Uterus (tissue), 4 donors: ENCODE measurements around the gene ITSN2. TPM values are rescaled to one million over a fixed set of nuclear protein-coding genes. Genes with fewer than 3 reads are reported as not detected.

Source experiments
- DNase-seq, 2 donors: peaks; one replicate each; pipeline ENCODE4 v3.0.0-alpha.2; 2019 to 2020
- H3K27ac ChIP-seq, 2 donors: fragments of 200-600 bp; sonication (generic); 1 replicate in 1 of 2; 2 replicates in 1 of 2; pipeline ENCODE4 v1.5.1; 2016 to 2018
- H3K27me3 ChIP-seq, 2 donors: fragments of 200-600 bp; sonication (generic); one replicate each; pipeline ENCODE4 v1.5.1; 2018 to 2019; ENCODE audit warnings: control low read depth in 1 of 2
- H3K36me3 ChIP-seq, 2 donors: fragments of 200-600 bp; sonication (generic); one replicate each; pipeline ENCODE4 v1.5.1; 2019; ENCODE audit warnings: control low read depth in 1 of 2
- H3K4me1 ChIP-seq, 2 donors: fragments of 200-600 bp; sonication (generic); one replicate each; pipeline ENCODE4 v1.5.1; 2018 to 2019; ENCODE audit warnings: control low read depth in 1 of 2
- H3K4me3 ChIP-seq, 2 donors: fragments of 200-600 bp; sonication (generic); 1 replicate in 1 of 2; 2 replicates in 1 of 2; pipeline ENCODE4 v1.5.1; 2018 to 2019; ENCODE audit warnings: mild to moderate bottlenecking in 1 of 2
- H3K9me3 ChIP-seq, 2 donors: fragments of 200-600 bp; sonication (generic); one replicate each; pipeline ENCODE4 v1.5.1; 2019; ENCODE audit warnings: control low read depth in 1 of 2
- POLR2A ChIP-seq, 2 donors: fragments of 450-650 bp; IDR thresholded peaks; one replicate each; pipeline ENCODE4 v1.6.1; 2016; ENCODE audit warnings: antibody characterized with exemption in 2 of 2, mild to moderate bottlenecking in 1 of 2, moderate library complexity in 1 of 2
- intact Hi-C: fragments of 100-400 bp; cut with DNase I; formaldehyde crosslinking; loops from one replicate; pipeline ENCODE4 v1.15.1; 2023; ENCODE audit warnings: low total_unique reads
- small RNA-seq: library from RNA; depleted of rRNA; stranded (forward); fragments of <200 nt; gene quantifications from one replicate; pipeline ENCODE3, GENCODE V24; 2016
- total RNA-seq, 4 donors: library from RNA; depleted of rRNA in 3 of 4; stranded (reverse); fragments of >200 nt in 3 of 4; gene quantifications; one replicate each; pipeline versions ENCODE4 v1.1.0 to v1.2.4, GENCODE V29; 2014 to 2023
- TF ChIP-seq, protein P1 (sequence below), 4 experiments: fragments of 200-600 bp in 2 of 4; fragments of 450-650 bp in 2 of 4; sonication (generic) in 2 of 4; IDR thresholded peaks; one replicate each; pipeline ENCODE4 v1.5.1; 2016 to 2019; ENCODE audit warnings: antibody characterized with exemption in 4 of 4, mild to moderate bottlenecking in 2 of 4, moderate library complexity in 1 of 4
- donor health status: DM: yes; HTN: yes; CAD: no.

Gene ITSN2
- total RNA-seq, 4 donors from 2014 or later: 11.0 to 71.9 (median 56.2) TPM

DNA sequence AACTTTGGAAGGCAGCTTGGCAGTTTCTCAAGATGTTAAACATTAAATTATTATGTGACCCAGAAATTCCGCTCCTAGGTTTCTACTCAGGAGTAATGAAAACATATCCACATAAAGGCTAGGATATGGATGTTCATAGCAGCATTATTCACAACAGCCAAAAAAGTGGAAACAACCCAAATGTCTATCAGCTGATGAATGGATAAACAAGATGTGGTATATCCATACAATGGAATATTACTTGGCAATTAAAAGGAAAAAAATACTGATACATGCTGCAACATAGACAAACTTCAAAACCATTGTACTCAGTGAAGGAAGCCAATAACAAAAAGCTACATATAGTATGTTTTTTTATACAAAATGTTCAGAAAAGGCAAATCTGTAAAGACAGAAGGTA is 197.8 kb downstream of the ITSN2 start:
- intact Hi-C loops: no loop called here
- no peak for DNase-seq
- Histone ChIP-seq H3K9me3 (peaks cover 0 to 9% of the 10 kb centered on the region in 2 donors), H3K36me3 (no peaks in the 10 kb centered on the region), H3K4me3 (no peak overlapping the region), H3K4me1 (no peaks in the 10 kb centered on the region), H3K27me3 (no peaks in the 10 kb centered on the region), H3K27ac (no peak overlapping the region)
- TF ChIP-seq POLR2A (IDR thresholded peaks at IDR 0.05): no peak
- TF ChIP-seq, protein P1, sequence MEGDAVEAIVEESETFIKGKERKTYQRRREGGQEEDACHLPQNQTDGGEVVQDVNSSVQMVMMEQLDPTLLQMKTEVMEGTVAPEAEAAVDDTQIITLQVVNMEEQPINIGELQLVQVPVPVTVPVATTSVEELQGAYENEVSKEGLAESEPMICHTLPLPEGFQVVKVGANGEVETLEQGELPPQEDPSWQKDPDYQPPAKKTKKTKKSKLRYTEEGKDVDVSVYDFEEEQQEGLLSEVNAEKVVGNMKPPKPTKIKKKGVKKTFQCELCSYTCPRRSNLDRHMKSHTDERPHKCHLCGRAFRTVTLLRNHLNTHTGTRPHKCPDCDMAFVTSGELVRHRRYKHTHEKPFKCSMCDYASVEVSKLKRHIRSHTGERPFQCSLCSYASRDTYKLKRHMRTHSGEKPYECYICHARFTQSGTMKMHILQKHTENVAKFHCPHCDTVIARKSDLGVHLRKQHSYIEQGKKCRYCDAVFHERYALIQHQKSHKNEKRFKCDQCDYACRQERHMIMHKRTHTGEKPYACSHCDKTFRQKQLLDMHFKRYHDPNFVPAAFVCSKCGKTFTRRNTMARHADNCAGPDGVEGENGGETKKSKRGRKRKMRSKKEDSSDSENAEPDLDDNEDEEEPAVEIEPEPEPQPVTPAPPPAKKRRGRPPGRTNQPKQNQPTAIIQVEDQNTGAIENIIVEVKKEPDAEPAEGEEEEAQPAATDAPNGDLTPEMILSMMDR (IDR thresholded peaks at IDR 0.05): no peak

DNA sequence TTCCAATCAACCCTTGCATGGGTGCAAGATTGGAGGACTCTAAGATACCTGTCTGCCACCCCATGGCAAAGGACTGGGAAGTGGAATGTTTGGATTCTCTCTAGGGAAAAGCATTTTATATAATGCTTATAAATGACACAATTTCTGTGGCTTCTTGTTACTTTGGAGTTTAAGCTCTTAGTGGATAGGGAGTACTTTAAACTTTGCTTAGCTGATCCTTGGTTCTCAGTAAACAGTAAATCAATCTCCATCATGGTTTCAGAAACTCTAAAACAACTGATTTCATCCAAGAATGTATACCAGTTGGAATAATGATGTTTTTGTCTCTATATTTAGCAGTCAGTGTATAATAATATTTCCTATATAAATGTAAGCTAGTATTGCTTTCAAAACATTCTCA is 199.6 kb downstream of the ITSN2 start:
- Histone ChIP-seq H3K36me3 (no peaks in the 10 kb centered on the region), H3K4me1 (no peaks in the 10 kb centered on the region), H3K27me3 (no peaks in the 10 kb centered on the region), H3K27ac (no peak overlapping the region), H3K4me3 (no peak overlapping the region), H3K9me3 (peaks cover 0 to 9% of the 10 kb centered on the region in 2 donors)
- no peak for DNase-seq
- intact Hi-C loops: no loop called here
- TF ChIP-seq, protein P1 (IDR thresholded peaks at IDR 0.05): no peak
- TF ChIP-seq POLR2A (IDR thresholded peaks at IDR 0.05): no peak

DNA sequence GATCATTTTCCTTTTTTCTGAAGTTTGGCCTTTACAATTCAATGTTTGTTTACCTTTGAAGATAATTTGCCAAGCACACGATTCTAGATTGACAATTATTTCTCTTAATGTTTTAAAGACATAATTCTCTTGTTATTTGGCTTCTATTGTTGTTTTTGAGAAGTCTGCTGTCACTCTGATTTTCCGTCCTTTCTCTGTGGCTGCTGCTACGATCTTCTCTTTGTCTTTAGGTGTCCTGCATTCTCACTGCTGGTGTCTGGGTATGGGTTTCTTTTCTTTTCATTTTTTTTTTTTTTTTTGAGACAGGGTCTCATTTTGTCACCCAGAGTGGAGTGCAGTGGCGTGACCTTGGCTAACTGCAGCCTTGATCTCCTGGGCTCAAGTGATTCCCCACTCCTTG is 200.6 kb downstream of the ITSN2 start:
- no peak overlapping the region for H3K27ac ChIP-seq
- no peaks in the 10 kb centered on the region for H3K27me3 ChIP-seq
- TF ChIP-seq, protein P1 (IDR thresholded peaks at IDR 0.05): no peak
- TF ChIP-seq POLR2A (IDR thresholded peaks at IDR 0.05): no peak
- H3K4me3 ChIP-seq: no peak overlapping the region
- no peaks in the 10 kb centered on the region for H3K36me3 ChIP-seq
- intact Hi-C loops: no loop called here
- peaks cover 0 to 9% of the 10 kb centered on the region in 2 donors for H3K9me3 ChIP-seq
- no peak for DNase-seq
- no peaks in the 10 kb centered on the region for H3K4me1 ChIP-seq

DNA sequence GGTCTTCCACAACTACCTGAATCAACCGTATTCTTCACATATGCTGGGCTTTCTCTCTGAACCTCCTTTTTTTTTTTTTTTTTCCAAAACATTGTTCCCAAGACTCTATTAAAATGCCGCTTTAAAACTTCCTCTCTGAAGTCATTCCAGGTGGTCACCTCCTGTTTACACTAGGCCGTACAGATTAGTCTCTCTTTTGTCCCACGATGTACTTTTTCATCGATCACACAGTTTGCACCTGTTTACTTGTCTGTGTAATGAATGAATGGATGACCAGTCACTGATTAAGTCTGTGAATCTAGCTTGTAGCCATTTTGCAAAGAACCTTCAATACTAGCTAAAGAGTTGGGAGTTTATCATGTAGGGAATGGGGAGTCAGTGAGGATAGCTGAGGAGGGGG is 202.2 kb downstream of the ITSN2 start:
- Histone ChIP-seq H3K9me3 (peaks cover 0 to 9% of the 10 kb centered on the region in 2 donors), H3K4me3 (no peak overlapping the region), H3K4me1 (no peaks in the 10 kb centered on the region), H3K27me3 (no peaks in the 10 kb centered on the region), H3K36me3 (no peaks in the 10 kb centered on the region), H3K27ac (no peak overlapping the region)
- DNase-seq: no peak
- intact Hi-C loops: no loop called here
- TF ChIP-seq, protein P1 (IDR thresholded peaks at IDR 0.05): no peak
- TF ChIP-seq POLR2A (IDR thresholded peaks at IDR 0.05): no peak

DNA sequence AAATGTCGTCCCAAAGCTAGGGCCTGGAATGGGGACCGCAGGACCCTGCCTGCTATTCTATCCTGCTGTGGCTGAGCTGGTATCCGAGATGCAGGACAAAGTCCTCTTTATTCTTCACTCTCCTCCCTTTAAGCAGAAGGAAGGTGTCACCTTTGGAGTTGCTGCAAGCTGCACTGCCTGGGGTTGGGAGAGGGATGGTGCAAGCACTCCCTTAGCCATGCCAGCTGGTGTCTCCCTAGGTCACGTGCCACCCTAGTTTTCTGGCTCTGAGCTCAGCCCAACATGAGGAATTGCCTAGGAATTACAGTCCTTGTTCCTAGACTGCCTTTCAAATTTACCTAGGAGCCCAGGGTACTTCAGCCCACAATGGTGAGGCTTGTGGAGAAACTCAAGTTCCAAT is 206.9 kb downstream of the ITSN2 start:
- Histone ChIP-seq H3K27ac (no peak overlapping the region), H3K4me3 (no peak overlapping the region), H3K27me3 (no peaks in the 10 kb centered on the region), H3K4me1 (no peaks in the 10 kb centered on the region), H3K9me3 (no peaks in the 10 kb centered on the region), H3K36me3 (no peaks in the 10 kb centered on the region)
- no peak for TF ChIP-seq POLR2A (IDR thresholded peaks at IDR 0.05)
- TF ChIP-seq, protein P1 (IDR thresholded peaks at IDR 0.05): no peak
- DNase-seq: no peak
- intact Hi-C loops: no loop called here

Small RNA genes within 50 kb of the gene (small RNA-seq; reads per million reads assigned to genes)
- gene HMGN2P20: not detected
- gene RF00602: not detected

Other genes starting within 250 kb of the ITSN2 start
- 1 to 10 TPM in 1 of 4 donors, under 1 TPM in 1, not detected in 2; 0.95 to 2.0 TPM for gene PFN4, start 237.2 kb downstream of the ITSN2 start, total RNA-seq
- 10 to 100 TPM; 25.1 to 96.1 (median 51.7) TPM for gene FAM228B, start 237.1 kb downstream of the ITSN2 start, total RNA-seq
- gene FAM228A, start 185.5 kb downstream of the ITSN2 start, total RNA-seq: 1 to 10 TPM in 3 of 4 donors, not detected in 1; 1.4 to 3.1 (median 3.0) TPM
- 10 to 100 TPM; 38.7 to 88.5 (median 62.0) TPM for gene NCOA1, start 130.7 kb upstream of the ITSN2 start, total RNA-seq